PC-3 (cell line): ENCODE data around the gene DBNL. TPM values are rescaled to one million over a fixed set of nuclear protein-coding genes. Genes with fewer than 3 reads are reported as not detected.

Experiments used
- ATAC-seq: fragments of 200-7000 bp; cut with Tn5 transposase; 2 replicates; pipeline ENCODE4 v1.9.1; 2020; ENCODE audit warnings: mild to moderate bottlenecking, moderate library complexity
- BruUV-seq: library from RNA; stranded (reverse); fragments of 400-500 nt; replicated peaks from 2 replicates; lab custom pipeline; 2021; lab: Mats Ljungman, UMichigan
- CTCF ChIA-PET: fragments of 300-600 bp; sonication (Branson Sonifier 250); formaldehyde crosslinking; loops from one replicate; lab custom pipeline; 2022; ENCODE audit warnings: antibody characterized with exemption; lab: Charles Lee
- POLR2A ChIA-PET: fragments of 300-600 bp; sonication (Branson Sonifier 250); formaldehyde crosslinking; loops from one replicate; lab custom pipeline; 2022; ENCODE audit warnings: antibody characterized with exemption; ENCODE audit not compliant: unreplicated experiment; lab: Charles Lee
- DNase-seq: peaks from one replicate; pipeline ENCODE4 v3.0.0-alpha.2; 2015
- H2AFZ ChIP-seq: fragments of 300-600 bp; sonication (generic); 2 replicates; pipeline ENCODE4 v1.6.0; 2016; ENCODE audit warnings: antibody characterized with exemption, low read length
- H3F3A ChIP-seq: fragments of 300-600 bp; sonication (generic); one replicate; pipeline ENCODE4 v1.6.0; 2017; ENCODE audit warnings: antibody characterized with exemption, low read length, control low read depth, mild to moderate bottlenecking; ENCODE audit not compliant: unreplicated experiment
- H3K27ac ChIP-seq: fragments of 300-600 bp; sonication (generic); 2 replicates; pipeline ENCODE4 v1.5.1; 2016; ENCODE audit warnings: mild to moderate bottlenecking, low read length
- H3K27me3 ChIP-seq: fragments of 300-600 bp; sonication (generic); 2 replicates; pipeline ENCODE4 v1.6.1; 2016; ENCODE audit warnings: low read length, mixed read lengths
- H3K36me3 ChIP-seq: fragments of 300-600 bp; sonication (generic); 2 replicates; pipeline ENCODE4 v1.6.1; 2016; ENCODE audit warnings: low read depth, mixed run types, low read length, mixed read lengths
- H3K4me1 ChIP-seq: fragments of 300-600 bp; sonication (generic); 2 replicates; pipeline ENCODE4 v1.5.1; 2016; ENCODE audit warnings: low read length; ENCODE audit not compliant: insufficient read depth
- H3K4me2 ChIP-seq: fragments of 300-600 bp; sonication (generic); 2 replicates; pipeline ENCODE4 v1.6.0; 2016; ENCODE audit warnings: low read length
- H3K4me3 ChIP-seq: fragments of 300-600 bp; sonication (generic); 2 replicates; pipeline ENCODE4 v1.5.1; 2016; ENCODE audit warnings: mild to moderate bottlenecking, low read length, mixed read lengths
- H3K79me2 ChIP-seq: fragments of 300-600 bp; sonication (generic); 2 replicates; pipeline ENCODE4 v1.6.1; 2017; ENCODE audit warnings: low read length, mixed read lengths
- H3K9ac ChIP-seq: fragments of 300-600 bp; sonication (generic); 2 replicates; pipeline ENCODE4 v1.6.0; 2016; ENCODE audit warnings: mild to moderate bottlenecking, low read length
- H3K9me2 ChIP-seq: fragments of 300-600 bp; sonication (generic); replicated peaks from 2 replicates; pipeline ENCODE4 v1.6.1; 2016; ENCODE audit warnings: mixed run types, low read length, mixed read lengths
- H3K9me3 ChIP-seq: fragments of 300-600 bp; sonication (generic); 2 replicates; pipeline ENCODE4 v1.6.1; 2016; ENCODE audit warnings: low read length, mixed read lengths
- H4K20me1 ChIP-seq: fragments of 300-600 bp; sonication (generic); 2 replicates; pipeline ENCODE4 v1.6.1; 2016; ENCODE audit warnings: low read length, mixed read lengths
- CTCF ChIP-seq: fragments of 300-600 bp; sonication (generic); conservative IDR thresholded peaks from 2 replicates; pipeline ENCODE4 v1.5.1; 2017; ENCODE audit warnings: antibody characterized with exemption, low read depth, mild to moderate bottlenecking, low read length
- EZH2 ChIP-seq: fragments of 300-600 bp; sonication (generic); IDR thresholded peaks from one replicate; pipeline ENCODE4 v1.6.1; 2017; ENCODE audit warnings: antibody characterized with exemption, mild to moderate bottlenecking, low read length; ENCODE audit not compliant: unreplicated experiment
- EZH2phosphoT487 ChIP-seq: fragments of 300-600 bp; sonication (generic); IDR thresholded peaks from 2 replicates; pipeline ENCODE4 v1.6.1; 2018; ENCODE audit warnings: mild to moderate bottlenecking, antibody characterized with exemption, low read length, borderline replicate concordance
- intact Hi-C: fragments of 100-400 bp; cut with micrococcal nuclease; formaldehyde crosslinking; loops from 2 replicates; pipeline ENCODE4 v1.9.0; 2023
- total RNA-seq: library from RNA; depleted of rRNA; stranded (reverse); fragments of >200 nt; gene quantifications from 2 replicates; pipeline ENCODE4 v1.2.3, GENCODE V29; 2014

Gene DBNL
- total RNA-seq, 1 experiment from 2014 or later, result 108 TPM

GRCh38 chr7:44077681-44078091, 33.2 kb downstream of the DBNL start:
- BruUV-seq, result no TSS peak
- Histone ChIP-seq H3K79me2 (peaks cover 23% of the 10 kb centered on the region), H3K9ac (no peak overlapping the region), H3K4me2 (no peak overlapping the region), H2AFZ (no peak overlapping the region), H3K36me3 (peaks cover 18% of the 10 kb centered on the region; the same call in 1 of the 2 replicates), H4K20me1 (no peaks in the 10 kb centered on the region), H3K27me3 (no peaks in the 10 kb centered on the region), H3K9me2 (no peaks in the 10 kb centered on the region), H3K27ac (no peak overlapping the region), H3K4me1 (peaks cover 34% of the 10 kb centered on the region), H3K4me3 (no peak overlapping the region), H3F3A (peaks cover 9% of the 10 kb centered on the region), H3K9me3 (no peaks in the 10 kb centered on the region)
- DNase-seq (no peak), ATAC-seq (no peak)
- CTCF ChIA-PET, result no interaction called here
- POLR2A ChIA-PET, result no interaction called here
- TF ChIP-seq EZH2phosphoT487 (no peak), EZH2 (no peak), CTCF (no peak)
- intact Hi-C loops, result no loop called here

GRCh38 chr7:44078521-44078920, 34.0 kb downstream of the DBNL start:
- H3K9ac ChIP-seq, result no peak overlapping the region
- CTCF ChIA-PET, result no interaction called here
- no peak overlapping the region for H3K27ac ChIP-seq
- H2AFZ ChIP-seq, result no peak overlapping the region
- H3K4me3 ChIP-seq, result no peak overlapping the region
- DNase-seq (no peak), ATAC-seq (no peak)
- H4K20me1 ChIP-seq, result no peaks in the 10 kb centered on the region
- BruUV-seq, result no TSS peak
- H3K27me3 ChIP-seq, result no peaks in the 10 kb centered on the region
- H3K9me2 ChIP-seq, result no peaks in the 10 kb centered on the region
- H3K9me3 ChIP-seq, result no peaks in the 10 kb centered on the region
- POLR2A ChIA-PET, result interaction anchor here (0.5 kb wide), 1 partner anchor 76 kb away, joined by 4 read pairs; no protein-coding TSS in a partner anchor
- peaks cover 25% of the 10 kb centered on the region for H3K4me1 ChIP-seq
- intact Hi-C loops, result no loop called here
- H3K79me2 ChIP-seq, result peaks cover 17% of the 10 kb centered on the region
- no peak overlapping the region for H3K4me2 ChIP-seq
- TF ChIP-seq CTCF (no peak), EZH2phosphoT487 (no peak), EZH2 (no peak)
- peaks cover 9% of the 10 kb centered on the region for H3F3A ChIP-seq
- H3K36me3 ChIP-seq, result peaks cover 13% of the 10 kb centered on the region; the same call in 1 of the 2 replicates

GRCh38 chr7:44079331-44080021, 35.0 kb downstream of the DBNL start:
- no peaks in the 10 kb centered on the region for H4K20me1 ChIP-seq
- no peak overlapping the region for H3K9ac ChIP-seq
- no peaks in the 10 kb centered on the region for H3K9me3 ChIP-seq
- peaks cover 16% of the 10 kb centered on the region for H3K4me1 ChIP-seq
- peaks cover 17% of the 10 kb centered on the region for H3K79me2 ChIP-seq
- BruUV-seq, result no TSS peak
- H3K27ac ChIP-seq, result no peak overlapping the region
- H3F3A ChIP-seq, result peaks cover 4% of the 10 kb centered on the region
- CTCF ChIA-PET, result no interaction called here
- no peak overlapping the region for H2AFZ ChIP-seq
- DNase-seq (no peak), ATAC-seq (no peak)
- no peak overlapping the region for H3K4me2 ChIP-seq
- peaks cover 13% of the 10 kb centered on the region; the same call in 1 of the 2 replicates for H3K36me3 ChIP-seq
- intact Hi-C loops, result no loop called here
- no peak overlapping the region for H3K4me3 ChIP-seq
- TF ChIP-seq EZH2 (no peak), CTCF (no peak), EZH2phosphoT487 (no peak)
- H3K27me3 ChIP-seq, result no peaks in the 10 kb centered on the region
- POLR2A ChIA-PET, result no interaction called here
- no peaks in the 10 kb centered on the region for H3K9me2 ChIP-seq
